IMR-90 (cell line): ENCODE measurements around the gene GRB10. TPM values are rescaled to one million over a fixed set of nuclear protein-coding genes. Genes with fewer than 3 reads are reported as not detected.

ENCODE experiments used
- ATAC-seq: fragments of 200-7000 bp; cut with Tn5 transposase; 2 replicates; pipeline ENCODE4 v1.9.1; 2020; ENCODE audit warnings: low read depth, mild to moderate bottlenecking, moderate library complexity
- BruUV-seq: library from RNA; stranded (reverse); fragments of 400-500 nt; replicated peaks from 2 replicates; lab custom pipeline; 2021; lab: Mats Ljungman, UMichigan
- CTCF ChIA-PET: fragments of 300-600 bp; formaldehyde crosslinking; extraction: SDS; loops from one replicate; lab custom pipeline; 2021; ENCODE audit warnings: antibody characterized with exemption; lab: Yijun Ruan, JAX
- POLR2A ChIA-PET: fragments of 300-600 bp; sonication (Branson Sonifier 250); formaldehyde crosslinking; loops from one replicate; lab custom pipeline; 2022; ENCODE audit warnings: antibody characterized with exemption; ENCODE audit not compliant: unreplicated experiment; lab: Charles Lee
- DNase-seq: peaks from one replicate; pipeline ENCODE4 v3.0.0; 2013
- H2AFZ ChIP-seq: replicated peaks from 2 replicates; pipeline ENCODE3; 2013; ENCODE audit warnings: low read length, mild to moderate bottlenecking; ENCODE audit not compliant: poor library complexity
- H2AK5ac ChIP-seq: 2 replicates; pipeline ENCODE4 v1.6.1; 2013; ENCODE audit warnings: low read depth, low read length, inconsistent platforms
- H2AK9ac ChIP-seq: replicated peaks from 2 replicates; pipeline ENCODE3; 2013; ENCODE audit warnings: mild to moderate bottlenecking, low read depth, low read length, moderate library complexity; ENCODE audit not compliant: poor library complexity
- H2BK120ac ChIP-seq: 2 replicates; pipeline ENCODE4 v1.6.1; 2013; ENCODE audit warnings: low read depth, low read length, inconsistent platforms
- H2BK15ac ChIP-seq: 3 replicates; pipeline ENCODE4 v1.6.1; 2013; ENCODE audit warnings: low read depth, low read length, inconsistent platforms
- H2BK20ac ChIP-seq: 2 replicates; pipeline ENCODE4 v1.6.1; 2013; ENCODE audit warnings: low read depth, mild to moderate bottlenecking, inconsistent platforms, low read length, moderate library complexity
- H2BK5ac ChIP-seq: 2 replicates; pipeline ENCODE4 v1.6.1; 2013; ENCODE audit warnings: mild to moderate bottlenecking, low read depth, low read length, inconsistent platforms; ENCODE audit not compliant: poor library complexity, severe bottlenecking
- H3K14ac ChIP-seq: replicated peaks from 2 replicates; pipeline ENCODE4 v1.6.1; 2013; ENCODE audit warnings: low read depth, low read length, inconsistent platforms
- H3K18ac ChIP-seq: 2 replicates; pipeline ENCODE4 v1.6.1; 2013; ENCODE audit warnings: low read depth, low read length, control low read depth
- H3K23ac ChIP-seq: 2 replicates; pipeline ENCODE4 v1.6.1; 2013; ENCODE audit warnings: low read depth, low read length, inconsistent platforms
- H3K27ac ChIP-seq: 2 replicates; pipeline ENCODE4 v1.5.1; 2013; ENCODE audit warnings: mild to moderate bottlenecking, control low read depth, low read length; ENCODE audit not compliant: insufficient read depth
- H3K27me3 ChIP-seq: 2 replicates; pipeline ENCODE4 v1.6.1; 2013; ENCODE audit warnings: low read length; ENCODE audit not compliant: control insufficient read depth, insufficient read depth
- H3K36me3 ChIP-seq: 2 replicates; pipeline ENCODE4 v1.6.1; 2013; ENCODE audit warnings: low read length, mixed read lengths; ENCODE audit not compliant: control insufficient read depth, insufficient read depth
- H3K4ac ChIP-seq: 2 replicates; pipeline ENCODE4 v1.6.1; 2013; ENCODE audit warnings: low read depth, low read length, inconsistent platforms
- H3K4me1 ChIP-seq: 2 replicates; pipeline ENCODE4 v1.6.1; 2013; ENCODE audit warnings: low read length, mixed read lengths; ENCODE audit not compliant: control insufficient read depth, insufficient read depth
- H3K4me2 ChIP-seq: 2 replicates; pipeline ENCODE4 v1.6.1; 2013; ENCODE audit warnings: low read depth, mild to moderate bottlenecking, control low read depth, low read length, moderate library complexity
- H3K4me3 ChIP-seq: 2 replicates; pipeline ENCODE4 v1.5.1; 2013; ENCODE audit warnings: low read depth, mild to moderate bottlenecking, control low read depth, low read length, moderate library complexity; ENCODE audit not compliant: insufficient read depth
- H3K56ac ChIP-seq: 2 replicates; pipeline ENCODE4 v1.6.1; 2013; ENCODE audit warnings: low read length, inconsistent platforms; ENCODE audit not compliant: insufficient read depth; ENCODE audit errors: extremely low read depth
- H3K79me1 ChIP-seq, 2 experiments: 2 replicates each; pipeline ENCODE4 v1.6.1; 2013; ENCODE audit warnings: low read length in 2 of 2, inconsistent platforms in 1 of 2, low read depth in 1 of 2
- H3K9ac ChIP-seq: 2 replicates; pipeline ENCODE4 v1.6.1; 2013; ENCODE audit warnings: low read depth, low read length, control low read depth
- H3K9me1 ChIP-seq: 2 replicates; pipeline ENCODE4 v1.6.1; 2013; ENCODE audit warnings: low read length, inconsistent platforms; ENCODE audit not compliant: insufficient read depth
- H3K9me3 ChIP-seq: 2 replicates; pipeline ENCODE4 v1.6.1; 2013; ENCODE audit warnings: low read length; ENCODE audit not compliant: control insufficient read depth, insufficient read depth
- H4K20me1 ChIP-seq: 2 replicates; pipeline ENCODE4 v1.6.1; 2013; ENCODE audit warnings: low read length, inconsistent platforms; ENCODE audit not compliant: insufficient read depth
- H4K5ac ChIP-seq: 2 replicates; pipeline ENCODE4 v1.6.1; 2013; ENCODE audit warnings: mild to moderate bottlenecking, low read depth, low read length, control low read depth
- H4K8ac ChIP-seq, 2 experiments: 2 replicates each; pipeline ENCODE4 v1.6.1; 2013; ENCODE audit warnings: low read depth in 2 of 2, low read length in 2 of 2, control low read depth in 1 of 2, inconsistent platforms in 1 of 2
- H4K91ac ChIP-seq: 2 replicates; pipeline ENCODE4 v1.6.1; 2013; ENCODE audit warnings: low read depth, low read length, inconsistent platforms; ENCODE audit not compliant: insufficient read depth
- BHLHE40 ChIP-seq: fragments of 150-350 bp; IDR thresholded peaks from 2 replicates; pipeline ENCODE4 v1.6.1; 2016; ENCODE audit warnings: mild to moderate bottlenecking, low read depth, low read length
- CHD1 ChIP-seq: IDR thresholded peaks from 2 replicates; pipeline ENCODE4 v1.6.1; 2012; ENCODE audit warnings: low read depth, low read length, improper control_type of control experiment
- FOS ChIP-seq: fragments of 150-350 bp; IDR thresholded peaks from 2 replicates; pipeline ENCODE4 v1.6.1; 2016; ENCODE audit warnings: low read depth, low read length
- MAFK ChIP-seq: IDR thresholded peaks from 2 replicates; pipeline ENCODE4 v1.6.1; 2012; ENCODE audit warnings: low read depth, low read length, improper control_type of control experiment
- MXI1 ChIP-seq: IDR thresholded peaks from 2 replicates; pipeline ENCODE4 v1.6.1; 2012; ENCODE audit warnings: low read depth, mild to moderate bottlenecking, low read length, moderate library complexity, borderline replicate concordance
- POLR2A ChIP-seq: IDR thresholded peaks from 2 replicates; pipeline ENCODE4 v1.6.1; 2012; ENCODE audit warnings: mild to moderate bottlenecking, low read depth, low read length
- RAD21 ChIP-seq: IDR thresholded peaks from 2 replicates; pipeline ENCODE4 v1.6.1; 2012; ENCODE audit warnings: low read length, improper control_type of control experiment
- RCOR1 ChIP-seq: IDR thresholded peaks from 2 replicates; pipeline ENCODE4 v1.6.1; 2012; ENCODE audit warnings: mild to moderate bottlenecking, low read length, improper control_type of control experiment; ENCODE audit not compliant: insufficient replicate concordance
- WGBS, 2 experiments: methylation state at CpG; one replicate each; pipeline versions ENCODE4 v1.1.5 to v1.1.7; 2013; ENCODE audit warnings: missing lambda C conversion rate in 2 of 2; ENCODE audit not compliant: insufficient read length in 1 of 2; ENCODE audit errors: extremely low coverage in 2 of 2; 5-methylcytosine and 5-hydroxymethylcytosine counted together
- dilution Hi-C: fragments of 300-500 bp; cut with HindIII; formaldehyde crosslinking; loops from one replicate; pipeline ENCODE4 v1.14.3; 2018; ENCODE audit warnings: low sequenced_read_pairs; ENCODE audit not compliant: unreplicated experiment
- in situ Hi-C: fragments of 300-500 bp; cut with MboI; formaldehyde crosslinking; loops from 3 replicates; pipeline ENCODE4 v1.14.3; 2019; ENCODE audit warnings: low sequenced_read_pairs, inconsistent platforms, mixed read lengths
- intact Hi-C: fragments of 100-400 bp; cut with micrococcal nuclease; formaldehyde crosslinking; loops from 2 replicates; pipeline ENCODE4 v1.10.0; 2022
- polyA plus RNA-seq, 3 experiments: library from polyadenylated mRNA; depleted of rRNA; stranded (reverse); fragments of >200 nt; gene quantifications; 2 replicates each; pipeline ENCODE4 v1.2.3, GENCODE V29; 2012; ENCODE audit warnings: low replicate concordance in 1 of 3
- total RNA-seq: library from RNA; depleted of rRNA; stranded (reverse); fragments of >200 nt; gene quantifications from 2 replicates; pipeline ENCODE4 v1.2.3, GENCODE V29; 2012
- TF ChIP-seq, protein P1 (sequence below): fragments of 150-350 bp; IDR thresholded peaks from 2 replicates; pipeline ENCODE4 v1.6.1; 2017; ENCODE audit warnings: mild to moderate bottlenecking, antibody characterized with exemption, low read length, low read depth
- TF ChIP-seq, protein P2 (sequence below): fragments of 150-350 bp; IDR thresholded peaks from 2 replicates; pipeline ENCODE4 v1.6.1; 2016; ENCODE audit warnings: low read depth, mild to moderate bottlenecking, low read length, moderate library complexity, borderline replicate concordance
- TF ChIP-seq, protein P3 (sequence below): conservative IDR thresholded peaks from 2 replicates; pipeline ENCODE4 v1.5.1; 2012; ENCODE audit warnings: mild to moderate bottlenecking, low read depth, low read length, improper control_type of control experiment

The GRB10 gene
- total and polyA plus RNA-seq, 2 of the 4 experiments (the other 2 are of a cell fraction): 6.3 to 15.1 TPM

DNA sequence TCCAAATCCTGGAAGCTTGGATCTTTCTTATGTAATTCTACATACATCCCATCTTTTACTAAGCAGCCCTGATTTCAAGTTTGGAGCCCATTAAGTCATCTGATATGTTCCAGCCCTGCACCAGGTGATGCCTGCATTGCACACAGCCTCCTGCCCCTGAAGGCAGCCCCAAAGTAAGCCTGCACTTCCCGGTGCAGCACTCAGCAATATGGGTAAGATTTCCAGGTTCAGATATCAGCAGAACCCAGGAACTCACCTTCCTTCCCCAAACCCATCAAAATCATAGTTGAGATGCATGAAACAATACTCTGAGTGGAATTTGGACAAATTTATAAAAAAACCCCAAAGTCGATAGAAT, 217.2 kb downstream of the GRB10 start:
- H3K79me1 ChIP-seq: no peaks in the 10 kb centered on the region
- no peak overlapping the region for H3K27ac ChIP-seq
- no CpG with 5 or more reads among the region's 2 CpGs for WGBS, 2 experiments
- no peak overlapping the region for H3K14ac ChIP-seq
- H3K4me1 ChIP-seq: no peaks in the 10 kb centered on the region
- H2BK120ac ChIP-seq: no peak overlapping the region
- no peak overlapping the region for H2AFZ ChIP-seq
- POLR2A ChIA-PET: no interaction called here
- no peak overlapping the region for H4K91ac ChIP-seq
- H3K4me2 ChIP-seq: no peak overlapping the region
- BruUV-seq: no TSS peak
- dilution Hi-C loops: no loop called here
- no peak overlapping the region for H2BK20ac ChIP-seq
- TF ChIP-seq RCOR1 (no peak), FOS (no peak), POLR2A (no peak), MXI1 (no peak), CHD1 (no peak), BHLHE40 (no peak), MAFK (no peak), RAD21 (no peak)
- TF ChIP-seq, protein P1, sequence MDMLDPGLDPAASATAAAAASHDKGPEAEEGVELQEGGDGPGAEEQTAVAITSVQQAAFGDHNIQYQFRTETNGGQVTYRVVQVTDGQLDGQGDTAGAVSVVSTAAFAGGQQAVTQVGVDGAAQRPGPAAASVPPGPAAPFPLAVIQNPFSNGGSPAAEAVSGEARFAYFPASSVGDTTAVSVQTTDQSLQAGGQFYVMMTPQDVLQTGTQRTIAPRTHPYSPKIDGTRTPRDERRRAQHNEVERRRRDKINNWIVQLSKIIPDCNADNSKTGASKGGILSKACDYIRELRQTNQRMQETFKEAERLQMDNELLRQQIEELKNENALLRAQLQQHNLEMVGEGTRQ: no peak
- TF ChIP-seq, protein P2, sequence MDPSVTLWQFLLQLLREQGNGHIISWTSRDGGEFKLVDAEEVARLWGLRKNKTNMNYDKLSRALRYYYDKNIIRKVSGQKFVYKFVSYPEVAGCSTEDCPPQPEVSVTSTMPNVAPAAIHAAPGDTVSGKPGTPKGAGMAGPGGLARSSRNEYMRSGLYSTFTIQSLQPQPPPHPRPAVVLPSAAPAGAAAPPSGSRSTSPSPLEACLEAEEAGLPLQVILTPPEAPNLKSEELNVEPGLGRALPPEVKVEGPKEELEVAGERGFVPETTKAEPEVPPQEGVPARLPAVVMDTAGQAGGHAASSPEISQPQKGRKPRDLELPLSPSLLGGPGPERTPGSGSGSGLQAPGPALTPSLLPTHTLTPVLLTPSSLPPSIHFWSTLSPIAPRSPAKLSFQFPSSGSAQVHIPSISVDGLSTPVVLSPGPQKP: no peak
- TF ChIP-seq, protein P3, sequence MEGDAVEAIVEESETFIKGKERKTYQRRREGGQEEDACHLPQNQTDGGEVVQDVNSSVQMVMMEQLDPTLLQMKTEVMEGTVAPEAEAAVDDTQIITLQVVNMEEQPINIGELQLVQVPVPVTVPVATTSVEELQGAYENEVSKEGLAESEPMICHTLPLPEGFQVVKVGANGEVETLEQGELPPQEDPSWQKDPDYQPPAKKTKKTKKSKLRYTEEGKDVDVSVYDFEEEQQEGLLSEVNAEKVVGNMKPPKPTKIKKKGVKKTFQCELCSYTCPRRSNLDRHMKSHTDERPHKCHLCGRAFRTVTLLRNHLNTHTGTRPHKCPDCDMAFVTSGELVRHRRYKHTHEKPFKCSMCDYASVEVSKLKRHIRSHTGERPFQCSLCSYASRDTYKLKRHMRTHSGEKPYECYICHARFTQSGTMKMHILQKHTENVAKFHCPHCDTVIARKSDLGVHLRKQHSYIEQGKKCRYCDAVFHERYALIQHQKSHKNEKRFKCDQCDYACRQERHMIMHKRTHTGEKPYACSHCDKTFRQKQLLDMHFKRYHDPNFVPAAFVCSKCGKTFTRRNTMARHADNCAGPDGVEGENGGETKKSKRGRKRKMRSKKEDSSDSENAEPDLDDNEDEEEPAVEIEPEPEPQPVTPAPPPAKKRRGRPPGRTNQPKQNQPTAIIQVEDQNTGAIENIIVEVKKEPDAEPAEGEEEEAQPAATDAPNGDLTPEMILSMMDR: no peak
- H2BK5ac ChIP-seq: no peak overlapping the region
- ATAC-seq (no peak), DNase-seq (no peak)
- no peak overlapping the region for H3K4me3 ChIP-seq
- H3K9ac ChIP-seq: no peak overlapping the region
- in situ Hi-C loops: no loop called here
- peaks cover 12% of the 10 kb centered on the region for H3K27me3 ChIP-seq
- H2AK9ac ChIP-seq: no peak overlapping the region
- intact Hi-C loops: no loop called here
- no peak overlapping the region for H4K8ac ChIP-seq
- H2BK15ac ChIP-seq: no peak overlapping the region
- H3K18ac ChIP-seq: no peak overlapping the region
- H3K23ac ChIP-seq: no peak overlapping the region
- no peaks in the 10 kb centered on the region; the same call in 1 of the 2 replicates for H3K9me1 ChIP-seq
- H3K4ac ChIP-seq: no peak overlapping the region
- no peak overlapping the region for H3K56ac ChIP-seq
- CTCF ChIA-PET: no interaction called here
- H2AK5ac ChIP-seq: no peak overlapping the region
- 0 out of 2 replicates have a peak, but pooled peaks cover 1% of the 10 kb centered on the region for H3K9me3 ChIP-seq
- no peaks in the 10 kb centered on the region for H3K36me3 ChIP-seq
- H4K20me1 ChIP-seq: no peaks in the 10 kb centered on the region
- no peak overlapping the region for H4K5ac ChIP-seq
